HG02642 (cell line): Measurements from ENCODE around the gene PMEPA1.

Experiments
- ATAC-seq: cut with Tn5 transposase; IDR thresholded peaks from one replicate; pipeline ENCODE4 v1.9.1; 2021; ENCODE audit warnings: mild to moderate bottlenecking; ENCODE audit not compliant: unreplicated experiment, poor library complexity

The PMEPA1 gene

GRCh38 chr20:57737349-57737748 lies 27.5 kb upstream of the PMEPA1 start:
- no peak for ATAC-seq

DNA sequence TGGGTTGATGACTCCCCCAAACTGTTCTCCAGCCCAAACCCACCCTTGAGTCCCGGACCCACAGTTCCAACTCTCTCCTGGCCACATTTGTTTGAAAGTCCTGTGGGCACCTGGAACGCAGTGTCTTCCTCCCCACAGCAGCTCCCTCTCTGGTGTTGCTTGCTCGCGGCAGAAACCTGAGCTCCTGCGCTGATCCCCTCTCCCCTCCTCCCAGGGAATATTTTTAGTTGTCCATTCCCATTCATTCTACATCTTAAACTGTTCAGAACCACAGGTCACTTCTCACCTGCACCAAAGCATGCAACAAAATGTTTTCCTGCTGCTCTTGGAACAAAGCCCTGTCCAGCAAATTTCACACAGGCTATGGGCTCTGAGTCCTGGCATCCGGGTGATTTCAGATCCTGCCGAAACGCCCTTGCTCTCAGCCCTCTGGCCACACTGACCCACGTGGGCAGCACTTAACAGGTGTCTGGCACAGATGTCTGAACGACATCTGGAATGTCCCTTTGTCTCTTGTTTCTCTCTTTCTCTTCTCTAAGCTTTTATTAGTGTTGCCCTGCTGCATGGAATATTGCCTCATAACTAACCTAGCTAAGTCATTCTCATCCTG lies 27.0 kb upstream of the PMEPA1 start:
- no peak for ATAC-seq

- ATAC-seq, result no peak
Measured at GRCh38 chr20:57735831-57736737, 26.3 kb upstream of the PMEPA1 start.

DNA sequence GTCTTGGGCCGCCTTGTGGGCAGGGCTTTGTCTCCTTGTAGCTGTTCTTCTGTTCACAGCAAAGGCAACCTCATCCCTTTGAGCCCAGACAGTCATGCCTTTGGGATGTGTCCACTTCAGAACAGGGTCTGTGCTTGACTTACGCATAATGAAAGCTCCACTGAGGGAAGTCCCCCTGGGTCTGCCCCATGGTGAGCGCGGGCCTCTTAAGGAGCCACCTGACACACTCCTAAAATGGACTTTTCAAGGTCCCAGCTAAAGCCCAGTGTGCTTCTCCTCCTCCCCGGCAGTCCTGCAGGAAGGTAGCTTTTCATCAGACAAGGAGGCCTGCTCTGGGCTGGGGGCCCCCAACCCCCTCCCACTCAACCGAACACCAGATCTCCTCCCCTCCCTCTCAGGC lies 24.9 kb upstream of the PMEPA1 start:
- ATAC-seq, result no peak

GRCh38 chr20:57732226-57732625 lies 22.4 kb upstream of the PMEPA1 start:
- ATAC-seq, result no peak

DNA sequence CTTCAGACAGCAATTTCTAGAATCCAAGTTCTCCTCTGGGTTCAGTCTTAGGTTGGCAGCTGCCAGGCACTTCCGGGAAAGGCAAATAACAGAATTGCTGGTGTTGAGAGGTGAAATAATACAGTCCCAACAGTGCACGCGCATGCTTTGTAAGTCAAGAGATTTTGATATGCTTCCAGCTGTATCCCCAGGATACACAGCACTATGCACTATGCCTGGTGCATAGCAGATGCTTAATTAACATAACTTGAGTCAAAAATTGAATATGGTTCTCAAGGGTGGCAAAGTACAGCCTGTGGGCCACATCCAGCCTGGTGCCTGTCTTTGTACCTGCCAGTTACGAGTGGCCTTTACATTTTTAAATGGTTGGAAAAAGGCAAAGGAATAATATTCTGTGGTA lies 18.9 kb upstream of the PMEPA1 start:
- ATAC-seq, result no peak

GRCh38 chr20:57727863-57728262 lies 18.0 kb upstream of the PMEPA1 start:
- ATAC-seq, result no peak

DNA sequence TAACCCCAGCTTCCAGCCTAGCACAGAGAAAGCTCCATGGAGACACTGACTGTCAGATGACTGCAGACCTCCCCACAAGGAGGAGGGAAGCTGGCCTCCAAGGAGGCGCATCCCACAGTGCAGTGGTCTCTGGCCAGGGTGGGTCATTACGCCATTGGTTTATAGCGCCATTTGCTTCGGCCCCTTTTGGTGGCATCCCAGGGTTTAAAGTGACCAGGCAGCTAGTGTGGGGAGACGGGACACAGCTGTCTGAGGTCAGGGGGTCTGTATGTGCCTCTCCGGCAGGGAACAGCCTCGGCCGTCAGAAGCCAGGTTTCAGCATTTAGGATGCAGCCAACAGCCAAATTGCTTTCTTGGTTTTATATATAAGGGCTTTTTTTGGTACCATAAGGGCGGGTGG lies 15.8 kb upstream of the PMEPA1 start:
- ATAC-seq, result no peak

GRCh38 chr20:57724610-57725405 lies 15.0 kb upstream of the PMEPA1 start:
- ATAC-seq, result no peak

- no peak for ATAC-seq
Measured at GRCh38 chr20:57723816-57724215, 14.0 kb upstream of the PMEPA1 start.

DNA sequence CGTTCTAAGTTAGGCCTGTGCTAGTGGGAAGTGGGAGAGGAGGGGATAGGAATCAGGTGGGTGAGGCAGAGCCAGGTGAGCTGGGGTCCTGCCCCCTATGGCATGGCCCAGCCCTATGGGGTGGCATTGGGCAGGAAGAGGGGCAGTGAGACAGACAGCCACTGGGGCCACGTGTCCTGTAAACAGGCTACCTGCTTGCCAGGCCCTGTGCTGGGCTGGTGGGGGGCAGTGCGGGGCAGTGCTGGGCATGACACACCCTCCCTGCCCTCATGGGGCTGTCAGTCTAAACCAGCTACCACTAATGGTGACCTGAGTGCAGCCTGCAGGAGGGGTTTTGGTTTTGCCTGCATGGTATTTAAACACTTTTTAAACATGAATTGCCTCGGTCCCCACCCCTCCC lies 10.1 kb upstream of the PMEPA1 start:
- ATAC-seq, result no peak

GRCh38 chr20:57718490-57719009 lies 8.7 kb upstream of the PMEPA1 start:
- peak; percentile 96 for ATAC-seq

DNA sequence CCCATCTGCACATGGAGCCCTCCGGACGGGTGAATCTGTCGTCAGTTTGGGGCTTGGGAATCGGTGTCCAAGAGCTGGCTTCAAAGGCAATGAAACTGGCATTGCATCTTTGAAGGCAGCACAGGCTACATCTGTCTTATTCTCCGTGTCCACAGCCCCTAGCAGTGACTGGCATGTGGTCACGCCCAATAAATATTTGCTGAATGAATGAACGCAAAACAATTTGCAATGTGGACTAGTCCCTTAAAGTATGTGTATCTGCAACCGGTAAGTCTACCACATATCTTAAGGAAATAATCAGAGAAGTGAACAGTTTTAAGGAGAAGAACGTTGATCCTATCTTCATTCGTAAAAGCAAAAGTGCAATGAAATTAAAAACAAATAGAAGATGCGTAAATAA lies 8.0 kb upstream of the PMEPA1 start:
- no peak for ATAC-seq

DNA sequence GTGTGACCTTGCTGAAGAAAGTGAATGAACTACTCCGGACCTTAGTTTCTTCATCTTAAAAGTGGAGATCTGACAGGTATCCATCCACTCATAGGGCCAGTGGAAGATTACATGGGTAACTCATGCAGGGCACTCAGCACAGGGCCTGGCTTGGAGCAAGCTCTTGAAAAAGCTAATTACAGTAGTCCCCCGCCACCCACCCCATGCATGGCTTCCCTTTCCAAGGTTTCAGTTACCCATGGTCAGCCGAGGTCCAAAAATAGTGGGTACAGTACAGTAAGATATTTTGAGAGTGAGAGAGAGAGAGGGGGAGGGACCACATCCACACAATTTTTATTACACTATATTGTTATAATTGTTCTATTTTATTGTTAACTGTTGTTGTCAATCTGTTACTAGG lies 7.1 kb upstream of the PMEPA1 start:
- no peak for ATAC-seq

- no peak for ATAC-seq
Measured at GRCh38 chr20:57716202-57716601, 6.4 kb upstream of the PMEPA1 start.

DNA sequence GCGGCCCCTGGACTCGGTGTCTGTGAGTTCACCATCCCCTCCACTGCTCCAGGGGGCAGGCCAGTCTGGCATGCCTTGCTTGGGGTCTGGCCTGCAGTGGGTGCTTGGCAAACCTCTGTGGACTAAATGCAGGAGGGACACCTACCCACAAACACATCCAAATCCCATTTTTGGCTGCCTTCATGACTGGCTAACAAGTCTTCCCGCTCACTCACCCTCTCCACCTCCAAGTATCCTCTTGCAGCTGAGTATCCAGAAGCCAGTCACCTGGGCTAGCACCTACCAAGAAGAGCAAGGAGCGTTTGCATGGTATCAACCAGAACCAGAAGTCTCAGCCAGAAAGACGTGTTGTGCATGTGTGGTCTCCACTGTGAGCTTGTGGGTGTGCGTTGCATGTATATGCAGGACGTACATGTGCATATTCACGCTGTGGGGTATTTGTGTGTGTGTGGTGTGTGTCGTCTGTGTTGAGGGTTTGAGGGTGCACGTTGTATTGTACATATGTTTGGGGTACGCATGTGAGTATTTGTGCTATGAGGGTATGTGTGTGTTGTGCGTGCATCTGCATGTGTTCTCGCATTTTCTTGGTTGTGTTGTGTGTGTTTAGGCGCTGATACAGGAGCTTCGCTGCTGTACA lies 5.6 kb upstream of the PMEPA1 start:
- ATAC-seq, result no peak

- no peak for ATAC-seq
Measured at GRCh38 chr20:57714409-57715267, 4.8 kb upstream of the PMEPA1 start.

- no peak for ATAC-seq
Measured at GRCh38 chr20:57713951-57714350, 4.1 kb upstream of the PMEPA1 start.

DNA sequence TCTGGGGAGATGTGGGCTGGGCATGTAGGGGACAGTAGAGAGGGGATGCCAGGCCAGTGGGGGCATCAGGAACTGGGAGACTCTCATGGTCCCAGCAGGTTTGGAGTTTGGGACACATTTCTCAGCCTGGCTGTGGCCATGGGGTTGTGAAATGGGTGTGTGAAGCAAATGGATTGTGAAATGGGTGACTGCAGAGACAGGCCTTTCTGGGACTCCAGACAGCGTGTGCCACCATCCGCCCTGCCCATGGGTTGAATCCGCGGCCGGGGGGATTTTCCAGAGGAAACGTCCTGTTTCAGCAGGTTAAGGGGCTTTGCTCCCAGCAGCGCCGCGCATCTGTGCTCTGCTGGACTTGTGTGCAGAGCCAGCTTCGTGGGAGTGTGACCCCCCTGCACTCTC lies 3.7 kb upstream of the PMEPA1 start:
- no peak for ATAC-seq
